Esophagus squamous epithelium (tissue), 4 donors: Measurements from ENCODE around the gene AIP.

Experiments
- POLR2A ChIP-seq, 4 donors: fragments of 450-650 bp; IDR thresholded peaks; one replicate each; pipeline ENCODE4 v1.6.1; 2017; ENCODE audit warnings: antibody characterized with exemption in 4 of 4, mild to moderate bottlenecking in 4 of 4, moderate library complexity in 3 of 4
- TF ChIP-seq, protein P1 (sequence below), 6 experiments: fragments of 450-650 bp in 4 of 6; fragments of 200-600 bp in 2 of 6; sonication (generic) in 2 of 6; IDR thresholded peaks; one replicate each; pipeline ENCODE4 v1.5.1; 2016 to 2019; ENCODE audit warnings: antibody characterized with exemption in 6 of 6, mild to moderate bottlenecking in 4 of 6, moderate library complexity in 4 of 6

DNA sequence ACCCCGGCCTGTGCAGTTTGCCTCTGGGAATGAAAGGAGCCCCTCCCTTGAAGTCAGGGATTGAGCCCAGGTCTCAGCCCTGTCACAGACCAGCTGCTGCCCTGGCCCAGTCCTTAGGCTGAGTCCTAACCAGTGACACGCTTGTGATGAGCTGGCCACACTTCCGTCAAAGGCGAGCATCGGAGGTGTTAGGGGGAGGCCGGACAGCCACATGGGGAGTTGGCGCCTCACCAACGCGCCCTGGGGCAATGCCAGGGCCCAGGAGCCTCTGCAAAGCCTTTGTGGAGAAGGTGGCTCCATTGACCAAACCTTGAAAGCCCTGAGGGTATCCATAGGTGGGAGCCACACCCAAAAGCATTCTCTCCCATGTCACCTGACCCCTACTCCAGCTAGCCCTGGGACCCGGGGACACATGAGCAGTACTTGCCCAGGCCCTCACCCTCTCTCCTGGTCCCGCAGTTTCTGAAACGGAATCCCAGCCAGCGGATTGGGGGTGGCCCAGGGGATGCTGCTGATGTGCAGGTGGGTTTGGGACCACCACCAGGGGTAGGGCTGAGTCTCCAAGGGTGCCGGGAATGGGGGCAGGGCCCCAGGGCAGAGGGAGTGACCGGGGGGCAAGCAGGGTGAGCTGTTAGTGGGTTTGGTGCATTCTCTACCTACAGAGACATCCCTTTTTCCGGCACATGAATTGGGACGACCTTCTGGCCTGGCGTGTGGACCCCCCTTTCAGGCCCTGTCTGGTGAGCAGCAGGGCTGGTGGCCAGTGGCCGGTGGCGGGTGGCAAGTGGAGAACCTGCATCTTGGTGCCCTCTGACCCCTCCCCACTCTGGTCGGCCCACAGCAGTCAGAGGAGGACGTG is 49.1 kb upstream of the AIP start:
- no peak for TF ChIP-seq POLR2A (IDR thresholded peaks at IDR 0.05)
- TF ChIP-seq, protein P1, sequence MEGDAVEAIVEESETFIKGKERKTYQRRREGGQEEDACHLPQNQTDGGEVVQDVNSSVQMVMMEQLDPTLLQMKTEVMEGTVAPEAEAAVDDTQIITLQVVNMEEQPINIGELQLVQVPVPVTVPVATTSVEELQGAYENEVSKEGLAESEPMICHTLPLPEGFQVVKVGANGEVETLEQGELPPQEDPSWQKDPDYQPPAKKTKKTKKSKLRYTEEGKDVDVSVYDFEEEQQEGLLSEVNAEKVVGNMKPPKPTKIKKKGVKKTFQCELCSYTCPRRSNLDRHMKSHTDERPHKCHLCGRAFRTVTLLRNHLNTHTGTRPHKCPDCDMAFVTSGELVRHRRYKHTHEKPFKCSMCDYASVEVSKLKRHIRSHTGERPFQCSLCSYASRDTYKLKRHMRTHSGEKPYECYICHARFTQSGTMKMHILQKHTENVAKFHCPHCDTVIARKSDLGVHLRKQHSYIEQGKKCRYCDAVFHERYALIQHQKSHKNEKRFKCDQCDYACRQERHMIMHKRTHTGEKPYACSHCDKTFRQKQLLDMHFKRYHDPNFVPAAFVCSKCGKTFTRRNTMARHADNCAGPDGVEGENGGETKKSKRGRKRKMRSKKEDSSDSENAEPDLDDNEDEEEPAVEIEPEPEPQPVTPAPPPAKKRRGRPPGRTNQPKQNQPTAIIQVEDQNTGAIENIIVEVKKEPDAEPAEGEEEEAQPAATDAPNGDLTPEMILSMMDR (IDR thresholded peaks at IDR 0.05) = no peak
